Measurements from ENCODE around the gene TRIM52.

Gene TRIM52

DNA sequence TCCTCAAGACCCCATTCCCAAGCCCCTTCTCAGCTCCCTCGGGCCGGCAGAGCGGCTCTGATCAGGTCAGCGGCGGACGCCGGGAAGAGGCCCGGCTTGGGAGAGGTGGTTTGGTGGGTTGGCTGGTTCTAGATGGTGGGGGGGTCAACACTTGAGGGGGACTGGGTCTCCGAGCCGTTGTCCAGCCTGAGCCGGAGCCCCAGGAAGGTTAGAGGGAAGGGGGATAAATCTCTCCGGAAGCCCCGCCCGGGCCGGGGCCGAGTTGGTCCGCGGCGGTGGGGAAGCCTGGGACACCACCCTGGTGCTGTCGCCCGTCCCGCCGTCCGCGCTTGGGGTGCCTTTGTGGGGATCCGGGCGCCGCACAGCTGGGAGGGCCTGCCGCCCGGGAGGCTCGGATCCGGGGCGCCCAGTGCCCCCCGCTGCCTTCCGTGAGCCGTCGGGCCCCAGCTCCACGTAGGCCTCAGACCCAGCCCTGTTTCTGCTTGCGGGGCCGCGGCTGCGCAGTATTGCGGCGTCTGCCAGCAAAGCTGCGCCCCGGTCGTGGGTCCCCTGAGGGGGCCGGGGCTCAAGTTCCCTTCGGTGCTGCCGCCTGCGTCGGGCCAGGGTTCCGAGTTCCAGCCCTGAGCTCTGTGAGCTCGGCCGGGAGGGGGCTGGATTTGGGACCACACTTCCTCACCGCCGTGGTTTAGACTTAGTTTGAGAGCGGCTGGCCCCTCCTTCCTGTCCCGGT, 542 bp upstream of the TRIM52 start:
- TF ChIP-seq, protein P1, sequence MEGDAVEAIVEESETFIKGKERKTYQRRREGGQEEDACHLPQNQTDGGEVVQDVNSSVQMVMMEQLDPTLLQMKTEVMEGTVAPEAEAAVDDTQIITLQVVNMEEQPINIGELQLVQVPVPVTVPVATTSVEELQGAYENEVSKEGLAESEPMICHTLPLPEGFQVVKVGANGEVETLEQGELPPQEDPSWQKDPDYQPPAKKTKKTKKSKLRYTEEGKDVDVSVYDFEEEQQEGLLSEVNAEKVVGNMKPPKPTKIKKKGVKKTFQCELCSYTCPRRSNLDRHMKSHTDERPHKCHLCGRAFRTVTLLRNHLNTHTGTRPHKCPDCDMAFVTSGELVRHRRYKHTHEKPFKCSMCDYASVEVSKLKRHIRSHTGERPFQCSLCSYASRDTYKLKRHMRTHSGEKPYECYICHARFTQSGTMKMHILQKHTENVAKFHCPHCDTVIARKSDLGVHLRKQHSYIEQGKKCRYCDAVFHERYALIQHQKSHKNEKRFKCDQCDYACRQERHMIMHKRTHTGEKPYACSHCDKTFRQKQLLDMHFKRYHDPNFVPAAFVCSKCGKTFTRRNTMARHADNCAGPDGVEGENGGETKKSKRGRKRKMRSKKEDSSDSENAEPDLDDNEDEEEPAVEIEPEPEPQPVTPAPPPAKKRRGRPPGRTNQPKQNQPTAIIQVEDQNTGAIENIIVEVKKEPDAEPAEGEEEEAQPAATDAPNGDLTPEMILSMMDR (conservative IDR thresholded peaks at IDR 0.05), result no peak
- peak overlapping the region; percentile 99 for H3K27ac ChIP-seq

DNA sequence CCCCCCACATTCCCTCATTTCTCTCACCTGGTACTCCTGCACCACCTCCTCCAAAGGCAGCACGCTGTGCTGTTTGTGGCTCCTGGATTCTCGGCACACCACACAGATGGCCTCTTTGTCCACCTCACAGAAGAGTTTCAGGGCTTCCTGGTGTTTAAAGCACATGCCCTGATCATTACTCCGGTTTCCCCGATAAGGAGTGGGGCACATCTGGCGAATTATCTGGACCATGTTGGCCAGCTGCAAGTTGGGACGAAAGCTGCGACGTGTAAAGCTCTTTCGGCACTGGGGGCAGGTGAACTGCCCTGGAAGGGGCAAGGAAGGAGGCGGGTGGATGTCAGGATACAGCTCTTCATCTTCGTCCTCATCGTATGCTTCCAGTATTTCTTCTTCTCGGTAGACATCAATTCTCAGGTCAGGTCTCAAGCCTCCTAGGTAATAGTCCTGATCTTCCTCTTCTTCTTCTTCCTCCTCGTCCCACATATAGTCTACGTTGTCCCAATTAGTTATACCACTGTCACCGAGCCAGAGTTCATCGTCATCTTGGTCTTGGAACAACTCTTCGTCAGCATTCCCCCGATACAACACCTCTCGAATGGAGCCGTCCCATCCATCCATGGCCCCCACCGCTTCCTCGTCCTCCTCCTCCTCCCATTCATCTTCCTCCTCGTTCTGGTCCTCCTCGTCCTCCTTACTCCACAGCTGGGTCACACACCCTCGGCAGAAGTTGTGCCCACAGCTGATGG, 796 bp downstream of the TRIM52 start:
- TF ChIP-seq, protein P1 (conservative IDR thresholded peaks at IDR 0.05), result no peak
- H3K27ac ChIP-seq, result peak overlapping the region; percentile 99

DNA sequence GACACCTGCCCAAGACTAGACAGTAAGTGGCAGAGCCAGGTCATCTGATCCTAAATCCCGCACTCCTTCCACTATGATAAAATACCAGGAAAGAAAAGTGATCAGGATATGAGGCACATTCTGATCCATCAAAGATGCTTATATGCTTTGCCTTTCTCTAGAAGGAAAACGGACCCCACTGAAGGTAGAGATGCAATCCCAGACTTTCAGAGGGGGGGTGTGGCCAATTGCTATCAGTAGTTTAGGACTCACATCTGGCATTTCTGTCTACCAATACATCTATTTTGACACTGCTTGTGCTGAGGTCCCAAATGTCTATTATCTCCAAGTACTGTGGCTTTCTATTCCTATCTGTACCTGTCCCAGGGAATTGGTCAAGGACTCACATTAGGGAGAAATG, 1.7 kb downstream of the TRIM52 start:
- peak overlapping the region; percentile 99; the same call in 1 of the 2 replicates for H3K27ac ChIP-seq
- TF ChIP-seq, protein P1 (conservative IDR thresholded peaks at IDR 0.05), result no peak

DNA sequence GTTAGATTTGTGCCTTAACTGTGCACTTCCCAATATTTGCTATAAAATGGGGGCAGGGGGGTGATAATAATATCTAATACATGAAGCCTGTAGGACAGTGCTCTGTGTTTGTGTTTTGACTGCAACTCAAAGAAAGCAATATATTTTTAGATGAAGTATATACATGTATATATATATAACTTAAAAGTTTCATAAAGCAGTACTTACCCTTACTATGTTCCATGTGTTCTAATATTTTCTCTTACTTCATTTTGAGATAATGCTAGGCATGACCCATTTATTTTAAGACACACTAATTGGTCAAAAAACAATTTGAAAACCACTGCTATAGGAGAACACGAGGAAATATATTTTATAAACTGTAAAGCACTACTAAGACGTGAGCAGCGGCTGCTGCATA, 2.4 kb downstream of the TRIM52 start:
- TF ChIP-seq, protein P1 (conservative IDR thresholded peaks at IDR 0.05), result no peak
- peak overlapping the region; percentile 99; the same call in 1 of the 2 replicates for H3K27ac ChIP-seq

DNA sequence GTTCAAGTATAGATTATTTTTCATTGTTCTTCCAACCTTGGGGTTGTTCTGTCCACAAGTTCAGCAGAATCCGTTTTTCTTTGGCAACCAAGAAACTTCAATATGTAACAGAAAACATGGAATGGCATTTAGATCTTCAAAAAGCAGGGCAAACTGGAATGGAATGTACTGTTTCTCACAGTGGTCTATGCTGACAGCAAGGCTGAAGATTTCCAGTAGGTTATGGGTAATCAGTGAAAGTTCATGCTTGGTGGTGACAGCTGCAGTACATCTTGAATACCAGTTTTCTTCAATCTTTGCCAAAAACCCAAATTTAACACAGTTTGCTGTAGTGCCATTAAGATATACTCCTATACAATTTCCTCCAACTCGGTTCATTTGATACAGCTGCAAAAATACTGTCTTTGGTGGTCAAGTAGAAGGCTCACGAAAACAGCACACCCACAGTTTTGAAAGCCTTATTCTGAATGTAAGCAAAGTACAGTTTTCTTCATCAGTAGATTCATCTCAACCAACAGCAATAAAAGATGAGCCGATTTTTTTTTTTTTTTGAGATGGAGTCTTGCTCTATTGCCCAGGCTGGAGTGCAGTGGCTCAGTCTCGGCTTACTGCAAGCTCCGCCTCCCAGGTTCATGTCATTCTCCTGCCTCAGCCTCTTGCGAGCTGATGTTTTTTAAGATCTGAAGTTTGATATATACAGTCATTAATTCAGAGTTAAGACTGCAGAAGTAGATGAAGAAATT, 4.9 kb downstream of the TRIM52 start:
- TF ChIP-seq, protein P1 (conservative IDR thresholded peaks at IDR 0.05), result no peak
- H3K27ac ChIP-seq, result no peak overlapping the region

DNA sequence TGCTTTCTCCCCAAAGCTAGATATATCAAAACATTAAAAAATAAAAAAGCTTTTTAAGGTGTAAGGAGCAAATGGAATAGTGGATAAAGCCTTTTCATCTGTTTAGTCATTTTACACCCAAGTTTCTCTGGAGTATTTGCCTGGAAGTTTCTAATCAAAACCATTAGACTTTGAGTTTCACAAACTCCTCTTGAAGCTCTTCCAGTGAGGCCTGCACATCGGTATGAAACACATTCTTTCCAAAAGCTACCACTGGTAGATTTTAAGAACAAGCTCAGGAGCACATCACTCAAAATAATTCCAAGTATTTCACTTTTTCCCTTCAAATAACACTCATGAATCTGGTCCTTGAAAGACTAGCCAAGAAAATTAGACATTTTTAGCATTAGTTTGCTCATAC, 5.7 kb downstream of the TRIM52 start:
- TF ChIP-seq, protein P1 (conservative IDR thresholded peaks at IDR 0.05), result no peak
- H3K27ac ChIP-seq, result no peak overlapping the region

DNA sequence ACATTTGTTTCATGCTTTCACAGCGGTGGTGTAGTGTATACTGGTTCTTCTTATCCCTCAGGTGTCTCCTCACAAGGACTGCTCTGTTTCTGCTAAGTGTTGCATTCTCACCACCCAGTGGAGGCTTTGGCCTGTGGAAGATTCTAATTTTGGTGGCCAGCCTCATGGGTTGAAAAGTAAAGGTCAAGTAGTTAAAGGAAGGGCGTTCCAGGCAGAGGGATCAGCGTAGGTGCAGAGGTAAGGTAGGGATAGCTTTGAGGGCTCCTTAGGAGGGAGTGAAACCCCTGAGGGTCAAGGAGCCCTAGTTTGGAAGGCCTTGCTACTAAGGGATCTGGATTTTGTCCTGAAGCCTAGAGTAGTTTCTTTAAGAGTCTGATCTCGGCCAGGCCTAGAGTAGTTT, 12.7 kb downstream of the TRIM52 start:
- TF ChIP-seq, protein P1 (conservative IDR thresholded peaks at IDR 0.05), result no peak
- H3K27ac ChIP-seq, result peak overlapping the region; percentile 98
